ENCODE results near the gene ZNF160.

The ZNF160 gene

GRCh38 chr19:53082929-53083328 is 20.3 kb downstream of the ZNF160 start:
- no CpG with 5 or more reads among the region's 3 CpGs for WGBS, 2 donors (ENCODE audit: extremely low coverage in 2 of 2, insufficient read length in 2 of 2, insufficient replicate concordance in 1 of 2)
- Histone ChIP-seq H3K18ac (ENCODE audit: low read length) (no peak overlapping the region), H2AK5ac (ENCODE audit: low read depth, low read length) (no peak overlapping the region), H2BK12ac (ENCODE audit: low read length) (no peak overlapping the region), H4K8ac (ENCODE audit: low read depth, low read length) (no peak overlapping the region), H2BK120ac (ENCODE audit: low read depth, low read length) (no peak overlapping the region), H3K79me1 (ENCODE audit: low read depth, low read length) (no peaks in the 10 kb centered on the region), H3K4me1 (ENCODE audit: control insufficient read depth in 2 of 2, insufficient read depth in 1 of 2, low read depth in 1 of 2, low read length in 2 of 2) (no peaks in the 10 kb centered on the region), H4K91ac (ENCODE audit: low read depth, low read length, poor library complexity) (no peak overlapping the region), H3K4ac (ENCODE audit: low read length) (no peak overlapping the region), H3K9ac (ENCODE audit: low read depth, low read length, poor library complexity) (no peak overlapping the region), H3K4me2 (ENCODE audit: insufficient read depth, low read length, poor library complexity, severe bottlenecking) (no peak overlapping the region), H3K36me3 (replicated peaks in 1 of 2; ENCODE audit: control insufficient read depth in 2 of 2, insufficient read depth in 2 of 2, low read length in 2 of 2) (peaks cover 15 to 92% of the 10 kb centered on the region in 2 donors), H3K4me3 (ENCODE audit: low read length in 2 of 2) (no peak overlapping the region), H3K23ac (ENCODE audit: low read depth, low read length, poor library complexity) (no peak overlapping the region), H2AFZ (ENCODE audit: low read length) (no peak overlapping the region), H2BK5ac (ENCODE audit: low read length) (no peak overlapping the region), H3K14ac (ENCODE audit: low read length) (no peak overlapping the region), H3K27me3 (ENCODE audit: control insufficient read depth in 3 of 3, insufficient read depth in 3 of 3, low read depth in 1 of 3, low read length in 3 of 3) (no peaks in the 10 kb centered on the region), H3K9me3 (replicated peaks in 1 of 2; ENCODE audit: control insufficient read depth in 2 of 2, insufficient read depth in 1 of 2, low read depth in 1 of 2, low read length in 2 of 2) (peaks cover 0 to 50% of the 10 kb centered on the region in 2 donors), H3K27ac (replicated peaks; ENCODE audit: low read length) (no peak overlapping the region), H2BK15ac (ENCODE audit: low read length) (no peak overlapping the region)
- no peak for DNase-seq (ENCODE audit: low spot score)

GRCh38 chr19:53079313-53079924 is 23.8 kb downstream of the ZNF160 start:
- no CpG with 5 or more reads among the region's 8 CpGs for WGBS, 2 donors (ENCODE audit: extremely low coverage in 2 of 2, insufficient read length in 2 of 2, insufficient replicate concordance in 1 of 2)
- H3K18ac ChIP-seq (ENCODE audit: low read length): no peak overlapping the region
- H3K4me1 ChIP-seq (ENCODE audit: control insufficient read depth in 2 of 2, insufficient read depth in 1 of 2, low read depth in 1 of 2, low read length in 2 of 2): no peaks in the 10 kb centered on the region
- no peak overlapping the region for H3K4me2 ChIP-seq (ENCODE audit: insufficient read depth, low read length, poor library complexity, severe bottlenecking)
- no peak overlapping the region for H3K14ac ChIP-seq (ENCODE audit: low read length)
- no peaks in the 10 kb centered on the region for H3K79me1 ChIP-seq (ENCODE audit: low read depth, low read length)
- H4K91ac ChIP-seq (ENCODE audit: low read depth, low read length, poor library complexity): no peak overlapping the region
- H3K27ac ChIP-seq (replicated peaks; ENCODE audit: low read length): no peak overlapping the region
- H3K36me3 ChIP-seq (replicated peaks in 1 of 2; ENCODE audit: control insufficient read depth in 2 of 2, insufficient read depth in 2 of 2, low read length in 2 of 2): peaks cover 4 to 85% of the 10 kb centered on the region in 2 donors
- no peak overlapping the region for H2BK120ac ChIP-seq (ENCODE audit: low read depth, low read length)
- no peak for DNase-seq (ENCODE audit: low spot score)
- no peak overlapping the region for H3K4ac ChIP-seq (ENCODE audit: low read length)
- no peak overlapping the region for H3K4me3 ChIP-seq (ENCODE audit: low read length in 2 of 2)
- no peak overlapping the region for H2BK12ac ChIP-seq (ENCODE audit: low read length)
- no peak overlapping the region for H2AK5ac ChIP-seq (ENCODE audit: low read depth, low read length)
- no peak overlapping the region for H4K8ac ChIP-seq (ENCODE audit: low read depth, low read length)
- H3K9me3 ChIP-seq (replicated peaks in 1 of 2; ENCODE audit: control insufficient read depth in 2 of 2, insufficient read depth in 1 of 2, low read depth in 1 of 2, low read length in 2 of 2): peaks cover 0 to 59% of the 10 kb centered on the region in 2 donors
- no peaks in the 10 kb centered on the region for H3K27me3 ChIP-seq (ENCODE audit: control insufficient read depth in 3 of 3, insufficient read depth in 3 of 3, low read depth in 1 of 3, low read length in 3 of 3)
- no peak overlapping the region for H2BK15ac ChIP-seq (ENCODE audit: low read length)
- no peak overlapping the region for H2AFZ ChIP-seq (ENCODE audit: low read length)
- no peak overlapping the region for H2BK5ac ChIP-seq (ENCODE audit: low read length)
- no peak overlapping the region for H3K23ac ChIP-seq (ENCODE audit: low read depth, low read length, poor library complexity)
- no peak overlapping the region for H3K9ac ChIP-seq (ENCODE audit: low read depth, low read length, poor library complexity)

- H2BK15ac ChIP-seq (ENCODE audit: low read length): no peak overlapping the region
- H2AFZ ChIP-seq (ENCODE audit: low read length): no peak overlapping the region
- H3K27me3 ChIP-seq (ENCODE audit: control insufficient read depth in 3 of 3, insufficient read depth in 3 of 3, low read depth in 1 of 3, low read length in 3 of 3): no peaks in the 10 kb centered on the region
- peaks cover 0 to 64% of the 10 kb centered on the region in 2 donors for H3K9me3 ChIP-seq (replicated peaks in 1 of 2; ENCODE audit: control insufficient read depth in 2 of 2, insufficient read depth in 1 of 2, low read depth in 1 of 2, low read length in 2 of 2)
- H3K36me3 ChIP-seq (replicated peaks in 1 of 2; ENCODE audit: control insufficient read depth in 2 of 2, insufficient read depth in 2 of 2, low read length in 2 of 2): peaks cover 7 to 84% of the 10 kb centered on the region in 2 donors
- no peak overlapping the region for H3K4me3 ChIP-seq (ENCODE audit: low read length in 2 of 2)
- no peak overlapping the region for H2AK5ac ChIP-seq (ENCODE audit: low read depth, low read length)
- H4K91ac ChIP-seq (ENCODE audit: low read depth, low read length, poor library complexity): no peak overlapping the region
- H3K4me1 ChIP-seq (ENCODE audit: control insufficient read depth in 2 of 2, insufficient read depth in 1 of 2, low read depth in 1 of 2, low read length in 2 of 2): no peaks in the 10 kb centered on the region
- no peak overlapping the region for H3K4ac ChIP-seq (ENCODE audit: low read length)
- H3K14ac ChIP-seq (ENCODE audit: low read length): no peak overlapping the region
- H3K4me2 ChIP-seq (ENCODE audit: insufficient read depth, low read length, poor library complexity, severe bottlenecking): no peak overlapping the region
- no peaks in the 10 kb centered on the region for H3K79me1 ChIP-seq (ENCODE audit: low read depth, low read length)
- H3K9ac ChIP-seq (ENCODE audit: low read depth, low read length, poor library complexity): no peak overlapping the region
- no peak overlapping the region for H2BK120ac ChIP-seq (ENCODE audit: low read depth, low read length)
- H2BK12ac ChIP-seq (ENCODE audit: low read length): no peak overlapping the region
- no CpG with 5 or more reads among the region's 1 CpG for WGBS, 2 donors (ENCODE audit: extremely low coverage in 2 of 2, insufficient read length in 2 of 2, insufficient replicate concordance in 1 of 2)
- H3K18ac ChIP-seq (ENCODE audit: low read length): no peak overlapping the region
- no peak overlapping the region for H4K8ac ChIP-seq (ENCODE audit: low read depth, low read length)
- no peak for DNase-seq (ENCODE audit: low spot score)
- H3K23ac ChIP-seq (ENCODE audit: low read depth, low read length, poor library complexity): no peak overlapping the region
- no peak overlapping the region for H2BK5ac ChIP-seq (ENCODE audit: low read length)
- H3K27ac ChIP-seq (replicated peaks; ENCODE audit: low read length): no peak overlapping the region
These were observed 24.6 kb downstream of the ZNF160 start for GRCh38 chr19:53078668-53079067.

GRCh38 chr19:53076984-53077383 is 26.2 kb downstream of the ZNF160 start:
- DNase-seq (ENCODE audit: low spot score): peak; percentile 47
- H3K36me3 ChIP-seq (replicated peaks in 1 of 2; ENCODE audit: control insufficient read depth in 2 of 2, insufficient read depth in 2 of 2, low read length in 2 of 2): peaks cover 13 to 84% of the 10 kb centered on the region in 2 donors

More at GRCh38 chr19:53076984-53077383, 26.2 kb downstream of the ZNF160 start:
- WGBS, 2 donors (ENCODE audit: extremely low coverage in 2 of 2, insufficient read length in 2 of 2, insufficient replicate concordance in 1 of 2): no CpG with 5 or more reads among the region's 10 CpGs
- H3K23ac ChIP-seq (ENCODE audit: low read depth, low read length, poor library complexity): no peak overlapping the region
- no peak overlapping the region for H3K4me2 ChIP-seq (ENCODE audit: insufficient read depth, low read length, poor library complexity, severe bottlenecking)
- H4K8ac ChIP-seq (ENCODE audit: low read depth, low read length): no peak overlapping the region
- H2AK5ac ChIP-seq (ENCODE audit: low read depth, low read length): no peak overlapping the region
- H3K9ac ChIP-seq (ENCODE audit: low read depth, low read length, poor library complexity): no peak overlapping the region
- peaks cover 0 to 65% of the 10 kb centered on the region in 2 donors for H3K9me3 ChIP-seq (replicated peaks in 1 of 2; ENCODE audit: control insufficient read depth in 2 of 2, insufficient read depth in 1 of 2, low read depth in 1 of 2, low read length in 2 of 2)
- H3K4me3 ChIP-seq (ENCODE audit: low read length in 2 of 2): no peak overlapping the region
- no peak overlapping the region for H4K91ac ChIP-seq (ENCODE audit: low read depth, low read length, poor library complexity)
- H2BK120ac ChIP-seq (ENCODE audit: low read depth, low read length): no peak overlapping the region
- H2BK5ac ChIP-seq (ENCODE audit: low read length): no peak overlapping the region
- no peak overlapping the region for H3K14ac ChIP-seq (ENCODE audit: low read length)
- no peak overlapping the region for H3K4ac ChIP-seq (ENCODE audit: low read length)
- H3K27ac ChIP-seq (replicated peaks; ENCODE audit: low read length): no peak overlapping the region
- H3K18ac ChIP-seq (ENCODE audit: low read length): no peak overlapping the region
- no peaks in the 10 kb centered on the region for H3K79me1 ChIP-seq (ENCODE audit: low read depth, low read length)
- H3K27me3 ChIP-seq (ENCODE audit: control insufficient read depth in 3 of 3, insufficient read depth in 3 of 3, low read depth in 1 of 3, low read length in 3 of 3): no peaks in the 10 kb centered on the region
- no peaks in the 10 kb centered on the region for H3K4me1 ChIP-seq (ENCODE audit: control insufficient read depth in 2 of 2, insufficient read depth in 1 of 2, low read depth in 1 of 2, low read length in 2 of 2)
- H2BK15ac ChIP-seq (ENCODE audit: low read length): no peak overlapping the region
- no peak overlapping the region for H2AFZ ChIP-seq (ENCODE audit: low read length)
- H2BK12ac ChIP-seq (ENCODE audit: low read length): no peak overlapping the region

Data from neuronal stem cell (in vitro differentiated cells).